Suprapubic skin (tissue), 3 donors: ENCODE measurements around the gene ZC3H4.

Experiments used
- CTCF ChIP-seq, 2 donors: fragments of 200-600 bp in 1 of 2; fragments of 450-650 bp in 1 of 2; sonication (generic) in 1 of 2; IDR thresholded peaks; one replicate each; pipeline ENCODE4 v1.5.1; 2016 to 2019; ENCODE audit warnings: antibody characterized with exemption in 2 of 2, mild to moderate bottlenecking in 1 of 2, moderate library complexity in 1 of 2
- EP300 ChIP-seq: sonication (generic); formaldehyde crosslinking; IDR thresholded peaks from one replicate; pipeline ENCODE4 v1.6.1; 2017; ENCODE audit warnings: antibody characterized with exemption

- TF ChIP-seq CTCF (IDR thresholded peaks at IDR 0.05) (no peak), EP300 (no peak)
Measured at GRCh38 chr19:47109177-47109540, 4.4 kb downstream of the ZC3H4 start.
